ENCODE measurements around the gene STARD13.

The STARD13 gene

GRCh38 chr13:33274264-33274663 lies 11.3 kb downstream of the STARD13 start:
- no peaks in the 10 kb centered on the region for H3K9me3 Mint-ChIP-seq
- no peaks in the 10 kb centered on the region for H3K36me3 Mint-ChIP-seq
- no peak overlapping the region for H3K4me3 Mint-ChIP-seq
- no peak for ATAC-seq
- H3K27ac Mint-ChIP-seq = no peak overlapping the region
- H3K4me1 Mint-ChIP-seq = no peaks in the 10 kb centered on the region
- H3K27me3 Mint-ChIP-seq = peaks cover 12% of the 10 kb centered on the region

DNA sequence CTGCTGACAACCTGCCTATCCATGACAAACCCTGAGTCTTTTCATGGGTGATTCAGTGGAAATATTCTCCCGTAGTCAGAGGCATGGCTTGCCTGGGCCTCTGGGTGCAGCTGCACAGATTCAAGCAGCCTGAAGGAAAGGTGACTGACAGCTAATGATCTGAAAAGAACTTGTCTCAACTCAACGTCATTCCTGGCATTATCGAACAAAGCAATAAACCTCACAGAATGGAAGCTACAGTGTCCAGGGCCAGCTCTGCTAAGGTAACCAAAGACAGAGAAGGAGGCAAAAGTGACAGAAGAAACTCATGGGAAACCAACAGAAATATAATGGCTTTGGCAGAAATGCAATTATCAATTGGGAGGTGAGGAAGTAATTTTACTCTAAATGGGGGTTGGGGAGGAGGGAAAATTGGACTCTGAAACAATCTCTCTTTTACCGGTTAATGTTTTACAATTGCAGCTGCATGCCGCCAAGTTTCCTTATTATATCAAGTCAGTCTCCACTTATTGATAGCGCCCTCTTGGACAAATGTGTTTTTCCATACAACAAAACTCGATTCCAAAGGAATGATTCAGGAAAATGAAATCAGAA lies 12.9 kb downstream of the STARD13 start:
- Mint-ChIP-seq H3K9me3 (no peaks in the 10 kb centered on the region), H3K36me3 (no peaks in the 10 kb centered on the region), H3K27ac (no peak overlapping the region), H3K4me3 (no peak overlapping the region), H3K27me3 (peaks cover 12% of the 10 kb centered on the region), H3K4me1 (no peaks in the 10 kb centered on the region)
- no peak for ATAC-seq

DNA sequence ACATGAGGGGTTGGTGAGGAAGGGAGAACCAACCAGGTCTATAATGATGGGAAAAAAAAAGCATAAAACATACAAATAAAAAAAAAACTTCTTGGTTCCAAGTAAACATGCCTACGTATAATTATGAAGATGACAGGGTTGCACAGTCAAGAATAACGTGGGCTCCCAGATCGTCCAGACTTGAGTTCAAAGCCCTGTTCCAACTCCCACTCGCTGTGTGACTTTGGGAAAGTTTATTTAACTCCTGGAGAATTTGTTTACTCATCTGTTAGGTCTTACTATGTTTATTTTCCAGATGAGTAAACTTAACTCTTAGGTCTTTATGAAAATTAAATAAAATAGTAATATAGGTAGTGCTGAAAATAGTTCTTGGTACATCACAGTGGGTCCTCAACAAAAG lies 13.8 kb downstream of the STARD13 start:
- Mint-ChIP-seq H3K4me1 (no peaks in the 10 kb centered on the region), H3K9me3 (no peaks in the 10 kb centered on the region), H3K4me3 (no peak overlapping the region), H3K27ac (no peak overlapping the region), H3K27me3 (peaks cover 12% of the 10 kb centered on the region), H3K36me3 (no peaks in the 10 kb centered on the region)
- ATAC-seq = no peak

DNA sequence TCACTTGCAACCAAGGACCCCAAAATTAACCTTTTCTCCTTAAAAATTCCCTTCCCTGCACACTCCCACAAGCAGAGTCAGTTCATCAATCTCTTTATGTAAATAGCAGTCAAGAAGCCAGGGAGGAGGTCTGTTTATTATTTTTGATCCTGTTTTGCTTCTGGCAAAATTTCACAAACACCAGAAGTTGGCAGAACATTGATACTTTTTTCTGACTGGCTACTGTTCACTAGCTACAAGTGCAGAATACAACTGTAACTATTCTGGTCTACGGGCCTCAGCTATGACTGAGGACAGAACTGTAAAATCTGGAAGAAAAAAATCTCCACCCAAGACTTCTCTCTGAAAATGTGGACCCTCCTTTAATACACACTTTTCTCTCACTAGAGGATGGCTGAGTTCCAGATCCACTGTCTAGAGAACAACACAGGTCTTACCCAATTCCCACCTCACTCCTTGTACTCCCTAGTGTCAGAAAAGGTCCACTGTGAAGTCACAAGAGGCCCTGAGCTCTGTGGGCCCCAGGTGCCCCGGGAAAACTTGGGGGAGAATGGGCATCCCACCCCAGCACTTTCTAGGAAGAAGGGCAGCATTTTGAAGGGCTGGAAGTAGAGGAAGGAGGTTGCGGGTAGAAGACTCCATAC lies 14.5 kb downstream of the STARD13 start:
- Mint-ChIP-seq H3K4me3 (no peak overlapping the region), H3K27ac (no peak overlapping the region), H3K36me3 (no peaks in the 10 kb centered on the region), H3K9me3 (no peaks in the 10 kb centered on the region), H3K4me1 (no peaks in the 10 kb centered on the region), H3K27me3 (peaks cover 12% of the 10 kb centered on the region)
- ATAC-seq = no peak

DNA sequence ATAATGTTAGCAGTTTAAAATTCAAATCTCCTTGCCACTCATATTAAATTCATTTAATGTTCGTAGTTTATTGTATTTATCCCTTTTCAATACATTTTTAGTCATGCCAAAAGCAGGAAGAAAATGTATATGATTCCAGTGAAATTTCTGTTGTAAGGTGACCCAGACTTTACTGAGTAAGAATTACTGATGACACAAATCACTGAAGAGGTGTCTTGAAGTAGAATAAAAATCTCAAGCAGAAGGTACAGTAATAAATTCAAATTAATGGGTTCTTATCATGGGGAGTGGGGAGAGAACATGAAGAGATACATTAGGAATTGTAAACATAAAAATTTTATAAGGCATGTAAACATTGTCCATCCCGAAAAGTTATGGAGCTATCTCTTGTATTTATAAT lies 19.9 kb downstream of the STARD13 start:
- Mint-ChIP-seq H3K9me3 (no peaks in the 10 kb centered on the region), H3K4me1 (no peaks in the 10 kb centered on the region)

GRCh38 chr13:33265133-33265532 lies 20.4 kb downstream of the STARD13 start:
- H3K9me3 Mint-ChIP-seq = no peaks in the 10 kb centered on the region
- H3K36me3 Mint-ChIP-seq = no peaks in the 10 kb centered on the region
- H3K27ac Mint-ChIP-seq = no peak overlapping the region
- no peak for ATAC-seq
- H3K4me1 Mint-ChIP-seq = no peaks in the 10 kb centered on the region
- no peak overlapping the region for H3K4me3 Mint-ChIP-seq
- H3K27me3 Mint-ChIP-seq = no peaks in the 10 kb centered on the region

More for the DNA sequence above, 19.9 kb downstream of the STARD13 start:
- ATAC-seq = no peak
- H3K27ac Mint-ChIP-seq = no peak overlapping the region
- H3K27me3 Mint-ChIP-seq = no peaks in the 10 kb centered on the region
- no peak overlapping the region for H3K4me3 Mint-ChIP-seq
- H3K36me3 Mint-ChIP-seq = no peaks in the 10 kb centered on the region

DNA sequence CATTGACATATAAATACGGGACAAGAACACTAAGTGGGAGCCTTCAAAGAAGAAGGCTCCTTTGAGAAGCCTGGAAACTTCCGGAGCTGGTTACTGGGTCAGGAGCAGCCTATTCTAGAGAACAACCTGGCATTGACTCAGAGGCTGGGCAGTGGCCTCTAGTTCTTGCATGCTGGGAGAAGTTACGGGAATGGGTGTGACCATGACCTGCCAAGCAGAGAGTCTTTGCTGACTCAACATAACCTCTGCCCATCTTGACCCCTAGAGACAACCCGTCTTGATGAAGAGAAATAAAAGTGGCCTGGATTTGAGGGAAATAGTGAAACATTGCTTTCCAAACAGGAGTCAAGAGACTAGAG lies 21.0 kb downstream of the STARD13 start:
- Mint-ChIP-seq H3K4me3 (no peak overlapping the region), H3K27me3 (no peaks in the 10 kb centered on the region), H3K36me3 (no peaks in the 10 kb centered on the region), H3K4me1 (no peaks in the 10 kb centered on the region), H3K27ac (no peak overlapping the region), H3K9me3 (no peaks in the 10 kb centered on the region)
- no peak for ATAC-seq

DNA sequence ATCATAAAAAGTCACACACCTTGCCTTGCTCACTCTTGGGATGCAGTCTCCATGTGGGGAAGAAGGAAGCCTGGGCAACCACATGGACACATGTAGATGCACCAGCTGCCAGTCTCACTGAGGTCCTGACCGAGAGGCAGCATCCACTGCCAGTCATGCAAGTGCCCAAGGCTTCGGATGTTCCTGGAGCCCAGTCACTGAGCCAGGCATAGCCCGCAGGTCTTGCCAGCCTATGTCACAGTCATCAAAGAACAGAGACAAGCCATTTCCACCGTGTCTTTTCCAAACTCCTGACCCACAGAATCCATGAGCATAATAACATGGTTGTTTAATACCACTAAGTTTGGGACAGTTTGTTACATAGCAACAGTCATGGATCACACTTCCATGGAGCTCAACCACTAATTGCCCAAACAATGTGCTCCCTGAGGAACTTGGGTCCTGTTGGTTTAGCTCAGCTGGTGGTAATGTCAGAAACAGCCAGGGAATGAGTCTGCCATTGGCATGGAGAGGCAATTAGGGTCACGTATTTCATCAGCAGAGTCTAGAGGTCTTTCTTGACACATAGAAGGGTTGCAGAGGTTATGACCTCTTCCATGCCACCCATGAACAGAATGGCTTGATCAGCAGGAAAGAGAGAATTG lies 21.5 kb downstream of the STARD13 start:
- Mint-ChIP-seq H3K36me3 (no peaks in the 10 kb centered on the region), H3K4me1 (no peaks in the 10 kb centered on the region), H3K9me3 (no peaks in the 10 kb centered on the region), H3K27me3 (no peaks in the 10 kb centered on the region), H3K4me3 (no peak overlapping the region), H3K27ac (no peak overlapping the region)
- ATAC-seq = no peak

DNA sequence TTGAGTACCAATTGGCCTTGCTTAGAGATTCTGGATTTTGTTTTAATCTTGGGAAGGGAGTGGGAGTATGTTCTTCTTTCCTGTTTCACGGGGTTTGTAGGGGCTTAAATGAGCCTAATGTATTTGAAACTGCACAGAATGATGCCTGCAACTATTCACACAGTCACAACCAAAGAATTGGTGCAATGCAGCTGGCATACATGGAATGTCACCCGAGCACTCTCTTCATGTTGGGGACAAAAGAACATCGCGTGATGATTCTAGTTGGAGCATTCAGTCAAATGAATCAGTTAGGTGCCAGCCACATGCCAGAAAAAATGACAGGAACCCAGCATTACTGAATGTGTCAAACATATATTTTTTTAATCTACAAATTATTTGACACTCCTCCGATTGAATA lies 22.1 kb downstream of the STARD13 start:
- H3K36me3 Mint-ChIP-seq = no peaks in the 10 kb centered on the region
- no peak for ATAC-seq
- H3K4me1 Mint-ChIP-seq = no peaks in the 10 kb centered on the region
- no peaks in the 10 kb centered on the region for H3K27me3 Mint-ChIP-seq
- no peak overlapping the region for H3K4me3 Mint-ChIP-seq
- H3K27ac Mint-ChIP-seq = no peak overlapping the region
- no peaks in the 10 kb centered on the region for H3K9me3 Mint-ChIP-seq

DNA sequence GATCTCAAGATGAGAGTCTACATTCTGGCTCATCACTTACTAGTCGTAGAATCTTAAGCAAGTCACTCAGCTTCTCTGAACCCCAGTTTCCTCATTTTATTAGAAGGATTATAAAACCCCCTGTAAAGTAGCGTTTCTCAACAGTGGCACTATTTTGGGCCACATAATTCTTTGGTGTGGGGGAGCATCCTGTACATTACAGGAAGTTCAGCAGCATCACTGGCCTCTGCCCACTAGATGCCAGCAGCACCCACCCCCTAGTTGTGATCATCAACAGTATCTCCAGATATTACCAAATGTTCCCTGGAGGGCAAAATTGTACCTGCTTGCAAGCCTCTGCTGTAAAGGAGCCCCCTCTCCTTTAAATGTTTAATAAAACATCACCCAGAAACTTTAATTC lies 22.6 kb downstream of the STARD13 start:
- no peak overlapping the region for H3K27ac Mint-ChIP-seq
- no peaks in the 10 kb centered on the region for H3K4me1 Mint-ChIP-seq
- ATAC-seq = no peak

GRCh38 chr13:33262594-33262993 lies 23.0 kb downstream of the STARD13 start:
- Mint-ChIP-seq H3K9me3 (no peaks in the 10 kb centered on the region), H3K27ac (no peak overlapping the region), H3K36me3 (no peaks in the 10 kb centered on the region), H3K4me1 (no peaks in the 10 kb centered on the region), H3K27me3 (no peaks in the 10 kb centered on the region), H3K4me3 (no peak overlapping the region)
- no peak for ATAC-seq

More for the DNA sequence above, 22.6 kb downstream of the STARD13 start:
- Mint-ChIP-seq H3K9me3 (no peaks in the 10 kb centered on the region), H3K27me3 (no peaks in the 10 kb centered on the region), H3K36me3 (no peaks in the 10 kb centered on the region), H3K4me3 (no peak overlapping the region)

DNA sequence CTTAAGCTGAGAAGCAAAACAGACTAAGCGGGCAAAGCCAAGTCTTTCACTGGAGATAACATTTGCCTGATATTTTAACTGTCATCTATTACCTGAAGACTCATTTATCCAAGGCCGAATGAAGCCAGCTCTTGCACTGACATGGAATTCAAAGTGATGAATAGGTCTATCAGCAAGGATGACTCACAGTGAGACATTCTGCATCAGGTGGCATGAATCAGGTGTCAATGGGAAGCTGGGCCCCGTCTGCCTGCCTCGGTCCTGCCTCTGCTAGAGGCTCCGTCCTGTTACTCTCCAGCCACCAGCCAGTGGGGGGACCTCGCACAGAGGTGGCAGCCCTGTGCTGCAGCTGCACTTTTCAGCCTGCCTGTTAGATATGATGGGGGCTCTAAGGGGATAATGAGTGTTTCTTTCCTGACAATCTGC lies 23.5 kb downstream of the STARD13 start:
- H3K4me1 Mint-ChIP-seq = no peaks in the 10 kb centered on the region
- H3K36me3 Mint-ChIP-seq = no peaks in the 10 kb centered on the region
- H3K9me3 Mint-ChIP-seq = no peaks in the 10 kb centered on the region
- H3K27me3 Mint-ChIP-seq = no peaks in the 10 kb centered on the region
- no peak overlapping the region for H3K27ac Mint-ChIP-seq
- no peak for ATAC-seq
- H3K4me3 Mint-ChIP-seq = no peak overlapping the region

GRCh38 chr13:33261387-33262061 lies 24.0 kb downstream of the STARD13 start:
- Mint-ChIP-seq H3K4me1 (no peaks in the 10 kb centered on the region), H3K27ac (no peak overlapping the region), H3K4me3 (no peak overlapping the region), H3K36me3 (no peaks in the 10 kb centered on the region), H3K9me3 (no peaks in the 10 kb centered on the region), H3K27me3 (no peaks in the 10 kb centered on the region)
- no peak for ATAC-seq

DNA sequence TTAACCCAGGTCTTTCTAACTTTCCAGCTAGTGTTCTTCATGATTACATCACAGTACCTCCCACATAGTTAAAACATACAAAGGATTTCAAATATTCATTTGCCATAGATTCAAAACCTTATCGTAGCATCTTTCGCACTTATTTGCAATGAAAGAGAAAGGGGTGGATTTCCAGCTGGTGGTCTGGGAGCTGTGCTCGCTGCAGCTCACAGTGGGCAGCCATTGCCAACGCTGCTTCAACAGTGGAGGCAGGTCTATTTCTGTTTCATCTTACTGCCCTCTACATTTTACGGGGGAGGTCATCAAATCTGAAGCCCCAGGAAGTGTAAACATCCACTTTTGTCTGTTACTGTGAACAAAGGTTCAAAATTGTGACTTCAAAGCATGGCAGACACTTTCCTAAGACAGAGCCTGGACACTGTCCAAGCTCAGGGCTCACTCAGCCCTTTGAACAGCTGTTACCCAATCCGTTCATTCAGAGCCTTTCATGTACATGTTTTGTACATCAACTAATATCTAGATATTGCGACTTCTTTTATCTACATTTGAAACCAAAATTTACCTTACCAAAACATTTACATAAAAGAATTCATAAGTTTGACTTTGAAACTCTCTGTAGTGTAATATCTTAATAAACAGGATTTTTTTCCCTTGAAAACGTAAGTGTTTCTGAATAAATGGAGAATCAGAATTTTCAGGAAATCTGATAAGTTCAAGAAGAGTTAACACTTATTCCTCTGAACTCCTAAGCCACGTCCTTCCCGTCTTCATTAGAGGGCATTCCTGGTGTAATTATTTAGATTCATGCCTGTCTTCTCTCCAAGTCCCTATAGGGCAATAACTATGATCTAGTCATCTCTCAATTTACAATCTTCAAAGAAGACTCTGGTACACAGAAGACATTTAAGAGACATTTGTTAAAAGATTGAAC lies 25.1 kb downstream of the STARD13 start:
- H3K27me3 Mint-ChIP-seq = no peaks in the 10 kb centered on the region
- no peaks in the 10 kb centered on the region for H3K4me1 Mint-ChIP-seq
- ATAC-seq = no peak
- H3K36me3 Mint-ChIP-seq = no peaks in the 10 kb centered on the region
- no peak overlapping the region for H3K27ac Mint-ChIP-seq
- no peaks in the 10 kb centered on the region for H3K9me3 Mint-ChIP-seq
- no peak overlapping the region for H3K4me3 Mint-ChIP-seq

DNA sequence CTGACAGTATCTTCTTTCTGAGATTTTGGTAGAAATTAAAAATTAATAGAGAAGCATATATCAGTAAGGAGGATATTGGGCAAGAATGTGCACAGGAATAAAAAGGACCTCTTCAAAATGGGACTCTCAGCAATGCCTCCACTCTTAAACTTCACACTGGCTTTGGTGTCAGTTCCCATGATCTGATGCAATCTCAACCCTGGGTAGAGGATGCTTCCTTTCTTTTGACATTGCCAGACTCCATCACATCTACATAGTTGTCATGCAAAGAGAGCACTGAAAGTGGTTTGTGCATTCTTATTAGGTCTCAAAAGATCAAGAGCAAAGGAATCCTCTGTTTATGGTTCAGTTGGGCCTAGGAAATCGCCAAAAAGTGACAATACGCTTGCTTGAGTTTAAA lies 26.3 kb downstream of the STARD13 start:
- no peak for ATAC-seq
- H3K36me3 Mint-ChIP-seq = no peaks in the 10 kb centered on the region
- no peaks in the 10 kb centered on the region for H3K9me3 Mint-ChIP-seq
- no peak overlapping the region for H3K4me3 Mint-ChIP-seq
- no peaks in the 10 kb centered on the region for H3K27me3 Mint-ChIP-seq
- H3K27ac Mint-ChIP-seq = no peak overlapping the region
- no peaks in the 10 kb centered on the region for H3K4me1 Mint-ChIP-seq
